NCI-H187 treated with DMSO at 0.1 percent for 48 hours (cell line): ENCODE measurements around the gene DLX3.
A peak's percentile ranks its signal among the peaks of the same experiment; 100 is the strongest.

ENCODE experiments used
- DNase-seq: peaks from one replicate; lab custom pipeline; 2025; lab: John Stamatoyannopoulos, UW

DLX3 gene

GRCh38 chr17:50023520-50023919 is 28.5 kb upstream of the DLX3 start:
- DNase-seq: no peak

GRCh38 chr17:50022463-50023130 is 27.6 kb upstream of the DLX3 start:
- DNase-seq: no peak

GRCh38 chr17:50021681-50022370 is 26.8 kb upstream of the DLX3 start:
- DNase-seq: no peak

- DNase-seq: no peak
Observed at GRCh38 chr17:50020841-50021599, 26.0 kb upstream of the DLX3 start.

GRCh38 chr17:50018909-50019308 is 23.9 kb upstream of the DLX3 start:
- DNase-seq: no peak

GRCh38 chr17:50015146-50015545 is 20.1 kb upstream of the DLX3 start:
- no peak for DNase-seq

GRCh38 chr17:50014471-50015088 is 19.6 kb upstream of the DLX3 start:
- DNase-seq: no peak

GRCh38 chr17:50013079-50013478 is 18.1 kb upstream of the DLX3 start:
- no peak for DNase-seq

- DNase-seq: no peak
Observed at GRCh38 chr17:50009282-50009681, 14.3 kb upstream of the DLX3 start.

GRCh38 chr17:50003911-50004310 is 8.9 kb upstream of the DLX3 start:
- no peak for DNase-seq

- no peak for DNase-seq
Observed at GRCh38 chr17:49998836-49999511, 4.0 kb upstream of the DLX3 start.

- peak; percentile 63 for DNase-seq
Observed at GRCh38 chr17:49997773-49998703, 3.0 kb upstream of the DLX3 start.

- no peak for DNase-seq
Observed at GRCh38 chr17:49997301-49997650, 2.3 kb upstream of the DLX3 start.

- DNase-seq: no peak
Observed at GRCh38 chr17:49996495-49997300, 1.7 kb upstream of the DLX3 start.

- no peak for DNase-seq
Observed at GRCh38 chr17:49996121-49996494, 1.1 kb upstream of the DLX3 start.

- DNase-seq: no peak
Observed at GRCh38 chr17:49994085-49995054, 654 bp downstream of the DLX3 start.

- no peak for DNase-seq
Observed at GRCh38 chr17:49993423-49994060, 1.5 kb downstream of the DLX3 start.

- DNase-seq: no peak
Observed at GRCh38 chr17:49992933-49993422, 2.0 kb downstream of the DLX3 start.
